Adipocyte (in vitro differentiated cells): ENCODE measurements around the gene DCAF11.

Experiments
- DNase-seq: peaks from one replicate; pipeline ENCODE4 v3.0.0-alpha.2; 2015; ENCODE audit warnings: low read depth
- H3K27me3 ChIP-seq: replicated peaks from 2 replicates; pipeline ENCODE4 v1.7.0; 2013; ENCODE audit warnings: mild to moderate bottlenecking, low read length, moderate library complexity; ENCODE audit not compliant: control insufficient read depth, insufficient read depth
- H3K36me3 ChIP-seq: 2 replicates; pipeline ENCODE4 v1.7.0; 2013; ENCODE audit warnings: low read length, mild to moderate bottlenecking, moderate library complexity; ENCODE audit not compliant: control insufficient read depth, insufficient read depth, severe bottlenecking
- H3K4me1 ChIP-seq: 2 replicates; pipeline ENCODE4 v1.7.0; 2013; ENCODE audit warnings: mild to moderate bottlenecking, low read length, moderate library complexity; ENCODE audit not compliant: control insufficient read depth, insufficient read depth
- H3K4me3 ChIP-seq: 2 replicates; pipeline ENCODE4 v1.7.0; 2013; ENCODE audit warnings: mild to moderate bottlenecking, low read length, moderate library complexity
- H3K9ac ChIP-seq: 2 replicates; pipeline ENCODE4 v1.7.0; 2013; ENCODE audit warnings: mild to moderate bottlenecking, low read length, moderate library complexity
- H3K9me3 ChIP-seq: 2 replicates; pipeline ENCODE4 v1.7.0; 2013; ENCODE audit warnings: mild to moderate bottlenecking, low read length, moderate library complexity; ENCODE audit not compliant: control insufficient read depth

DCAF11 gene

GRCh38 chr14:24138396-24139271, 24.1 kb downstream of the DCAF11 start:
- Histone ChIP-seq H3K4me3 (no peak overlapping the region), H3K4me1 (peaks cover 20% of the 10 kb centered on the region), H3K36me3 (peaks cover 21% of the 10 kb centered on the region), H3K27me3 (no peaks in the 10 kb centered on the region), H3K9me3 (no peaks in the 10 kb centered on the region), H3K9ac (no peak overlapping the region)
- DNase-seq: no peak

DNA sequence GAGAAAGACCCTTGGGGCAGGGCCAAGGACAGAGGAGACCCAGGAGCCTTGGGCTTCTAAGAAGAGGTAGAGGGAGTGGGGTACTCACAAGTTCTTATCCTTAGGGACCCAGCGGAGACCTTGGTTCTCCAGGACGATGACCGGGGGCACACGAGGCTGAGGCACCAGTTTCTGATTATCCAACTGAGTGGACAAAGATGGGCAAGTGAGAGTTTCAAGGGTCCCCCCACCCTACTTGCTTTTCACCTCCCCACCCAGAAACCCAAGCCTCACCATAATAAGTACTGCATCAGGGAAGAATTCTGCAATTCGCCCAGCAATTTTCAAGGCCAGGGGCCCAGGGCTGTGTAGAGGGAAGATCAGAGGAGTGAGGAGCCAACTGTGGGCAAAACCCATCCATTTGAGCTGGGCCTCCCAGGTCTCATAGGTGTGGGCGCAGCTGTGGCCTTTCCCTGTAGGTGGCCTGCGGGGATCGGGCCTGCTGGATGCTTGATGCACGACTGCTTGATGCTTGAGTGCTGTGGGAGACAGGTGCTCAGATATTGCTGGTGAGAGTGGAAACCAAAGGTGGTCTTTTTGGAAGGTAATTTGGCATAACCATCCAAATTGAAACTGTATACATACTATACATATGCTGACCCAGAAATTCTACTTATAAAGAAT, 24.8 kb downstream of the DCAF11 start:
- Histone ChIP-seq H3K36me3 (peaks cover 21% of the 10 kb centered on the region), H3K27me3 (no peaks in the 10 kb centered on the region), H3K4me1 (peaks cover 24% of the 10 kb centered on the region), H3K4me3 (no peak overlapping the region), H3K9me3 (no peaks in the 10 kb centered on the region), H3K9ac (no peak overlapping the region)
- no peak for DNase-seq

DNA sequence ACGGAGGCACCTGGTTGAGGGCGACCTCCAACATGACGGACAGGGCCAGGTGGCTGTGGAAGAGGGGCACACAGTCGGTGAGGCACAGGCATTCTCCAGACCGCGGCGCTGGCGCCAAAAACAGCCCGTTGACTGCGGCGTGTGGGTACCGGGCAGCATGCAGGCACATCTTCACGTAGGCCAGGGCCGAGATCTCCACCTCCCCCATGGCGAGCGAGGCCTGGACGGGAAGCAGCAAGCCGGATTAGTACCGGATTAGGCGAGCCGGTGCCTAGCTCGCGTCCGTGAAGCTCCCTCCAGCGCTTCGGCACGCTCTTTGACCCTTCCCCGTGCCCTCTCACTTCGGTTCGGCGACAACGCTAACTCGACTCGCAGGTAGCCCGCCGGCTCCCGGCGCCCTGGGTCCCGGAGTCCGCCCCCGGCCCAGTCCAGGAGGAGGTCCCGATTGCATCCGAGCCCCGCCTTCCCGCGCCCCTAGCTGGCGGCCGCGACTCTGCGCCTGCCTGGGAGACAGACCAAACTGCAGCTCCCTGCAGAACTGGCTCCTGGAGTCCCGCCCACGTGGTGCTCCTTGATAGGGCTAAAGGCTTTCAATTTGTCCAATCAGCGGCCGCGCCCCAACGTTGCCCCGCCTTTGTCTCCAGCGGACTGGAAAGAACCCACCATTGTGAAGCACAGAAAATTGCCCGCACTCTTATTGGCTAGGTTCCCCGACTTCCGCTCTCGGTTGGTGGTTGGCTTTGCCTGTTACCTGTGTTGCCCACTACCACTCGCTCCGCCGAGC, 26.7 kb downstream of the DCAF11 start, which contains the start of gene EMC9:
TSS of gene EMC9 (minus strand) at position 495 of the 784 bp plus-strand sequence. CDS start at position 208, 287 bp downstream.
- peak within 1 kb of the TSS; percentile 87 for H3K4me3 ChIP-seq
- no peaks in the 10 kb centered on the region for H3K27me3 ChIP-seq
- peak within 1 kb of the TSS; percentile 88 for H3K9ac ChIP-seq
- H3K36me3 ChIP-seq: peaks cover 21% of the 10 kb centered on the region
- H3K4me1 ChIP-seq: peaks cover 35% of the 10 kb centered on the region
- H3K9me3 ChIP-seq: no peaks in the 10 kb centered on the region
- DNase-seq: peak; percentile 100

GRCh38 chr14:24143511-24143910, 28.9 kb downstream of the DCAF11 start:
- no peak for DNase-seq
- Histone ChIP-seq H3K27me3 (no peaks in the 10 kb centered on the region), H3K9ac (no peak overlapping the region), H3K4me1 (peaks cover 33% of the 10 kb centered on the region), H3K4me3 (no peak overlapping the region), H3K9me3 (no peaks in the 10 kb centered on the region), H3K36me3 (peaks cover 11% of the 10 kb centered on the region)

DNA sequence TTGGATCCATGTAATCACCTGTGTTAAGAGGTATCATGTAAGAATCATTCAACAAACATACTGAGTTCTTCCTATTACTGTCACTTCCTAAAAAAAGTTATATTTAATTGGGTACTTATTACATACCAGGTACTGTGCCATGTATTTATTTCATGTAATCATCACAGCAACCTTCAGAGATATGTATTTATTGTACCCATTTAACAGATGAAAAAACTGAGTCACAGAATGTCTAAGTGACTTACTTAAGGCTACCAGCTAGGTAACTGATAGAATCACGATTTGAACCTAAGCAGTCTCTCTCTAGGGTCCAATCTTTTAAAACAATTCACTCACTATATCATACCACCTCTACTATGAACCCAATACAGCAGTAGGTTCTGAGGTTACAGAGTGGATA, 29.9 kb downstream of the DCAF11 start:
- DNase-seq: no peak
- no peaks in the 10 kb centered on the region for H3K27me3 ChIP-seq
- no peak overlapping the region for H3K4me3 ChIP-seq
- H3K36me3 ChIP-seq: peaks cover 5% of the 10 kb centered on the region
- no peak overlapping the region for H3K9ac ChIP-seq
- peaks cover 36% of the 10 kb centered on the region for H3K4me1 ChIP-seq
- H3K9me3 ChIP-seq: no peaks in the 10 kb centered on the region

- Histone ChIP-seq H3K9ac (peak overlapping the region; percentile 92), H3K9me3 (no peaks in the 10 kb centered on the region), H3K36me3 (peaks cover 11% of the 10 kb centered on the region), H3K27me3 (no peaks in the 10 kb centered on the region), H3K4me1 (peaks cover 36% of the 10 kb centered on the region), H3K4me3 (peak overlapping the region; percentile 97)
- no peak for DNase-seq
Observed at GRCh38 chr14:24145219-24145618, 30.6 kb downstream of the DCAF11 start.

DNA sequence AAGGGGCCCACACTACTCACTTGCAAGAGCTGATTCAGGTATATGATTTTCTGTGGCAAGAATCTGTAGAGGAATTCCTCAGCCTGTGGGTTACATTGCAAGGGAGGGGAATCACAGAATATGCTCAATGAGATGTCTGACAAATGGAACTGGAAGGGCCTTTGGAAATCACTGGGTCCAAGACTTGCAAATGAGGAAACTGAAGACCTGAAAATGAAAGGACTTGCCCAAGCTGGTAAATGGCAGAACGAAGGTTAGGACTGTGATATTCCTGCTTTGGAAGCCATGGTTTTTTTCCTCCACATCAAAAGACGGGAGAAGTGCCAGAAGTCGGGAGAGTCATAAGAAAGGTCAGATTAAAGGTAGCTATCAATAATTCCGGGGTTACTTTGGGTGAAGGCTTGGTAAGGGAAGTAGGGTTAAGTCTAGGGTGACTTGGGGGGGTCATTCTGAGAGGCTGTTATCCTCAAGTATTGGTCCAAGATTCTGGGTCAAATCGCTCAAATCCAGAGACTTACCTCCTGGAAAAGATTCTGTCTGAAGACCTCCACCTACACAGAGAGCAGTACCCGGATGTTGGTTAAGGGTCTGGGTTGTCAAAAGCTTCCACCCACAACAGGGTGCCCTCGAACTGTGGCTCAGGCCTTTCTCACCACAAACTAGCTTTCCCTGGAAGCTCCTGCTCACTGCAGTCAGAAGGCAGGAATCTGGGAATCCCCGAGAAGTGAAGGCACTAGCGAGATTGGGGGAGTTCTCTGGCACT, 31.3 kb downstream of the DCAF11 start:
- H3K4me3 ChIP-seq: peak overlapping the region; percentile 97
- peaks cover 36% of the 10 kb centered on the region for H3K4me1 ChIP-seq
- H3K9me3 ChIP-seq: no peaks in the 10 kb centered on the region
- peaks cover 18% of the 10 kb centered on the region for H3K36me3 ChIP-seq
- peak overlapping the region; percentile 92 for H3K9ac ChIP-seq
- no peak for DNase-seq
- H3K27me3 ChIP-seq: no peaks in the 10 kb centered on the region

DNA sequence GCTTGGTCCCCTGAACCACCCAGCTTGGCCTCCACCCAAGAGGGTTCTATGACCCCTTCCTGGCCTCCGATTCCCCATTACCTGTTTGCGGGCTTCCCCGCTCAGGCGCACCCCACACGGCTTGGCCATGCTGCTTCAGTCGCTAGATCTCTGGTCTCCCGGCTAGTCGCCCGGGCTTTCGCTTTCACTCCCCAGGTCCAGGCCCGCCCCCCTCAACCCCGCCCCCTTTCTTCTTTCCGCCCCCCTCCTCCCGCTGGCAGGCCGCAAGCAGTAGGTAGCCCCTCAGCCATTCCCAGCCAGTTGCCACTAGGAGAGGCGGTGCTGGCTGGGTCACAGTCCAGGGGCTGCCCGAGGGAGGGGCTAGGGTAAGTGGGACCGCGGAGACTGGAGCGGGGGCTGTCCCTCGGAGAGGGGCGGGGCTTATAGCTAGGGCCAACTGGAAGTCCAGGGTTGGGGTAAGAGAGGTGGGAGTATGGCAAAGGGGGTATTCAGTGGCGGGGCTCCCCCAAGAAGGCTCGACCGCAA, 31.9 kb downstream of the DCAF11 start, which contains the start of gene PSME2:
TSS of gene PSME2 (minus strand) at position 158 of the 525 bp plus-strand sequence. CDS start at position 129, 29 bp downstream.
- Histone ChIP-seq H3K9me3 (no peaks in the 10 kb centered on the region), H3K9ac (peak within 1 kb of the TSS; percentile 95), H3K27me3 (no peaks in the 10 kb centered on the region), H3K36me3 (peaks cover 24% of the 10 kb centered on the region), H3K4me1 (peaks cover 36% of the 10 kb centered on the region), H3K4me3 (peak within 1 kb of the TSS; percentile 97)
- DNase-seq: peak; percentile 97

GRCh38 chr14:24146978-24147760, 32.6 kb downstream of the DCAF11 start, which contains the start of gene RNF31:
Gene RNF31 (plus strand): TSS chr14:24147498. CDS start chr14:24147699, 201 bp downstream.
- Histone ChIP-seq H3K9ac (peak within 1 kb of the TSS; percentile 95), H3K36me3 (peaks cover 31% of the 10 kb centered on the region), H3K27me3 (no peaks in the 10 kb centered on the region), H3K4me3 (peak within 1 kb of the TSS; percentile 97), H3K4me1 (peaks cover 31% of the 10 kb centered on the region), H3K9me3 (no peaks in the 10 kb centered on the region)
- DNase-seq: peak; percentile 99
